Measurements from ENCODE around the gene HYDIN.

Gene HYDIN

GRCh38 chr16:71230122-71230845 is at the start of gene HYDIN:
TSS of gene HYDIN (minus strand) at chr16:71230722. CDS start at chr16:71186895, 43,827 bp downstream.
- peak; percentile 91 for DNase-seq

GRCh38 chr16:71276589-71277334 is 46.2 kb upstream of the HYDIN start:
- no peak for DNase-seq

- no peak for DNase-seq
Observed at GRCh38 chr16:71273384-71273783, 42.9 kb upstream of the HYDIN start.

- peak; percentile 10 for DNase-seq
Observed at GRCh38 chr16:71264299-71264698, 33.8 kb upstream of the HYDIN start.

GRCh38 chr16:71263582-71263981 is 33.1 kb upstream of the HYDIN start:
- no peak for DNase-seq

GRCh38 chr16:71262391-71262790 is 31.9 kb upstream of the HYDIN start:
- no peak for DNase-seq

GRCh38 chr16:71260995-71261394 is 30.5 kb upstream of the HYDIN start:
- no peak for DNase-seq

- DNase-seq = no peak
Observed at GRCh38 chr16:71259086-71259485, 28.6 kb upstream of the HYDIN start.

- DNase-seq = peak; percentile 56
Observed at GRCh38 chr16:71258372-71258771, 27.9 kb upstream of the HYDIN start.

- no peak for DNase-seq
Observed at GRCh38 chr16:71257768-71258167, 27.2 kb upstream of the HYDIN start.

- DNase-seq = peak; percentile 88
Observed at GRCh38 chr16:71255721-71256120, 25.2 kb upstream of the HYDIN start.

GRCh38 chr16:71254832-71255525 is 24.5 kb upstream of the HYDIN start:
- DNase-seq = peak; percentile 82

GRCh38 chr16:71250461-71251235 is 20.1 kb upstream of the HYDIN start:
- no peak for DNase-seq

- peak; percentile 0 for DNase-seq
Observed at GRCh38 chr16:71249399-71249798, 18.9 kb upstream of the HYDIN start.

- DNase-seq = no peak
Observed at GRCh38 chr16:71247478-71247877, 17.0 kb upstream of the HYDIN start.

- no peak for DNase-seq
Observed at GRCh38 chr16:71246309-71246708, 15.8 kb upstream of the HYDIN start.

- no peak for DNase-seq
Observed at GRCh38 chr16:71244521-71244920, 14.0 kb upstream of the HYDIN start.

GRCh38 chr16:71242601-71243000 is 12.1 kb upstream of the HYDIN start:
- no peak for DNase-seq

- DNase-seq = no peak
Observed at GRCh38 chr16:71242036-71242435, 11.5 kb upstream of the HYDIN start.

- DNase-seq = no peak
Observed at GRCh38 chr16:71229344-71229743, 1.2 kb downstream of the HYDIN start.

- no peak for DNase-seq
Observed at GRCh38 chr16:71226229-71227141, 4.0 kb downstream of the HYDIN start.

- DNase-seq = no peak
Observed at GRCh38 chr16:71225145-71225544, 5.4 kb downstream of the HYDIN start.
